ENCODE results near the gene PLXNB1.

The PLXNB1 gene

DNA sequence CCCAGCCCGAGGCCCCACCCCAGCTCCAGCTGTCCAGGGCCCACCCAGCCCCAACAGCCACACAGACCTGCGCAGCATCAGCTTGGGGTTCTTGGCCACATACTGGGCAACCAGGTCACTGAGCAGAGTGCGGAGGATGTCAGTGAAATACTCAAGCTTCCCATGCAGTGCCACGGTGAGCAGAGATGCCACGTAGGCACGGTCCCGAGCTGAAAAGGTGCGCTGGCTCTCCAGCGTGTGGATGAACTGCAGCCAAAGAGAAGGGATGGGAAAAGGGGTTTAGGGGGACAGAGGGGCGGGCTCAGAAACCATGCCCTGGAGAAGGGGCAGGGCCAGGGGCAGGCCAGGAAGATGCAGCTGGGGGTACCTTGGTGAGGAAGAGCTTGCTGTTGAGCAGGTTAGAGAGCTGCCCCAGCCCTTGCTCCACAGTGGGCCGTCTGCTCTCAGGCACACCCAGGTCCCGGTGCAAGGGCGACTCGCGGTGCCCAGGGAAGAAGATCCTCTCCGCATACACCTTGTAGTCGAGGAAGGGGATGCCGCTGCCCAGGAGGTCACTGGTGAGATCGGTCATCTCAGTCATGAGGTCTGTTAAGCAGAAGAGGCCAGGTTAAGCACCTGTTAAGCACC lies 17.4 kb downstream of the PLXNB1 start:
- TF ChIP-seq, protein P1, sequence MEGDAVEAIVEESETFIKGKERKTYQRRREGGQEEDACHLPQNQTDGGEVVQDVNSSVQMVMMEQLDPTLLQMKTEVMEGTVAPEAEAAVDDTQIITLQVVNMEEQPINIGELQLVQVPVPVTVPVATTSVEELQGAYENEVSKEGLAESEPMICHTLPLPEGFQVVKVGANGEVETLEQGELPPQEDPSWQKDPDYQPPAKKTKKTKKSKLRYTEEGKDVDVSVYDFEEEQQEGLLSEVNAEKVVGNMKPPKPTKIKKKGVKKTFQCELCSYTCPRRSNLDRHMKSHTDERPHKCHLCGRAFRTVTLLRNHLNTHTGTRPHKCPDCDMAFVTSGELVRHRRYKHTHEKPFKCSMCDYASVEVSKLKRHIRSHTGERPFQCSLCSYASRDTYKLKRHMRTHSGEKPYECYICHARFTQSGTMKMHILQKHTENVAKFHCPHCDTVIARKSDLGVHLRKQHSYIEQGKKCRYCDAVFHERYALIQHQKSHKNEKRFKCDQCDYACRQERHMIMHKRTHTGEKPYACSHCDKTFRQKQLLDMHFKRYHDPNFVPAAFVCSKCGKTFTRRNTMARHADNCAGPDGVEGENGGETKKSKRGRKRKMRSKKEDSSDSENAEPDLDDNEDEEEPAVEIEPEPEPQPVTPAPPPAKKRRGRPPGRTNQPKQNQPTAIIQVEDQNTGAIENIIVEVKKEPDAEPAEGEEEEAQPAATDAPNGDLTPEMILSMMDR (IDR thresholded peaks at IDR 0.05): no peak

DNA sequence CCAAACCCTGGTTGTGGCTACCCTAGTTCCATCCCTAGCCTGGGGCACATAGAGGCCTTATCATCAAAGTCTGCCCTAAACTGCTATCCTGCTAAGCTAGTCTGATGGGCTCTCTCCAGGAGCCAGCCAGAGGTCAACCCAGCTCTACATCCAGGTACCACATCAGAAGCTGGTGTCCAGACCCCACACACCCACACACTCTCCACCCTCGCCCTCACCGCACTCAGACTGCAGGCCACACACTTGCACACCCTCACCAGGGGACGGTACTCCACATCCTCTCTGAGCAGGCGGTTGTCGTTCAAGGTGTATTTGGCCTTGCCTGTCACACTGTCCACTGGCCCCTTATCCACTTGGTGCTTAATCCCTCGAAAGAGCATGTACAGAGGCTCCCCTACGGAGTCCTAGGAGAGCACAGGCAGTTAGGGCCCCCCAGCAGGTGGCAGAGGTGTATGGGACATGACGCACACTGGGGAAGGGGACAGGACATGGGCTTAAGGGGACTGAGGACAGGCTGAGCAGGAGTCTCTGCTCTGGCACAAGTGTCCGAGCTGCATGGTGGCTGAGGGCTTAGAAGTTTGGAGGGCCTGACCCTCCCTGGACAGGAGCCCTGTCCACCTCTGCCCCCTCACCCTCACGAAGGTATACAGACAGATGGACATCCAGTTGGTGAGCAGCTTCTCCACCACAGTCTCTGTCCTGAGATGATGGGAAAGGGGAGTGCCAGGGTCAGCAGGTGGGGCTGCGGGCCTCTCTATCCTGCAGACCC lies 18.1 kb downstream of the PLXNB1 start:
- TF ChIP-seq, protein P1 (IDR thresholded peaks at IDR 0.05): no peak

- TF ChIP-seq, protein P1 (IDR thresholded peaks at IDR 0.05): no peak
These were observed 18.8 kb downstream of the PLXNB1 start for GRCh38 chr3:48411041-48411588.

- TF ChIP-seq, protein P1 (IDR thresholded peaks at IDR 0.05): no peak
These were observed 19.5 kb downstream of the PLXNB1 start for GRCh38 chr3:48410205-48411040.

DNA sequence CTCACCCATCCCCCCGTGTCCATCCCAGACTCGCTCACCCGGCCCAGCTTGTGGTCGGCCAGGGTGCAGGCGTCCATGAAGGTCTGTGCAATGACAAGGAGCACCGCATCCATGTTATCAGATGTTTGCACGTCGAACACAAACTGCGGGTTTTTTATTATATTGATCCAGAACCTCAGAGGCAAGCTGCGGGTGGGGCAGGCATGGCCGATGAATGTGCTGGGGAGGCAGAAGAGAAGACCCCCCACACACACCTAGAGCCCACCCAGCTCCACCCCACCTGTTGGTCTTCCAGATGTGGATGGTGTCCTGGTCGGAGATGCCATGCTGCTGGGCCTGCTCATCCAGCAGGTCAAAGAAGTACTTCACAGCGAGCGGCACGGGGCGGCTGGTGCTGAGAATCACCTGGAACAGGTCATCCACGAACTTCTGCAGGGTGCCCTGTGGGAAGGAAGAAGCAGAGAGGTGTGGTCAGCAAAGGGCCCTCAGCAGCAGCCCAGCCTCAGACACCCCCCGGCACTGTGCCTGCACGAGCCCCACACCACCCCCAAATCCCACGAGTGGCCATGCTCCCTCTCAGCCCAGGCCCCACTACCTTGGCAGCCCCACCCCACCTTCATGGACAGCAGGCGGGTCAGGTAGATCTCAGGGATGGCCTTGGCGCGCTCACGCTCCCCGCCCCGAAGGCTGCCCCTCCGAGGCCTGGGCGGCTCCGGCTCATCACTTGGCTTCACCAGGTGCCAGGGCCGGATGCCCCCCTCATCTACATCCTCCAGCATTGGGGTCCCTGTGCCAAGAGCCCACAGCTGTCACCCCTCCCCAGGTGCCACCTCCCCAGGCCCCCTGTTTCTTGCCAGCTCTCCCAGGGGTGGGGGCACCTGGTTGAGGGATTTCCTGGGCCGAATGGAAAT lies 20.3 kb downstream of the PLXNB1 start:
- TF ChIP-seq, protein P1 (IDR thresholded peaks at IDR 0.05): no peak

DNA sequence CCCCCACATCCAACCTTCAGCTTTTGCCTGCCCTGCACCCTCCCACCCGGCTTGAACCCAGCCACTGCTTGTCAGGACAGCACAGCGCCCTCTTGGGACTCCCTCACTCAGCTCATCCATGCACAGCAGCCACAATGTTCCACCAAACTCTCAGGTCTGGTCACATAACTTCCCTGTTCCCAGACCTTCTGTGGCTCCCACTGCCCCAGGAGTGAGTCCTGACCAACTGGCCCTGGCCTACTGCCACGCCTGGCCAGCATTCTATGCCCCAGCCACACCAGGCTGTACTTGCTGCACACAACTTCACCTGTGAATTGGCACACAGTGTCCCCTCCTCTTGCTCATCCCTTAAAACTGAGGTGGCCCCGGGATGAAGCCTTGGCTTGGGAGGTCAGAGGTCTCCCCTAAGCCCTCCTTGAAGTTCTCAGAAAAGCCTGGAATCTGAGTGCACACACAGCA lies 21.0 kb downstream of the PLXNB1 start:
- TF ChIP-seq, protein P1 (IDR thresholded peaks at IDR 0.05): no peak
